Measurements from ENCODE around the gene SSUH2.

Gene SSUH2

DNA sequence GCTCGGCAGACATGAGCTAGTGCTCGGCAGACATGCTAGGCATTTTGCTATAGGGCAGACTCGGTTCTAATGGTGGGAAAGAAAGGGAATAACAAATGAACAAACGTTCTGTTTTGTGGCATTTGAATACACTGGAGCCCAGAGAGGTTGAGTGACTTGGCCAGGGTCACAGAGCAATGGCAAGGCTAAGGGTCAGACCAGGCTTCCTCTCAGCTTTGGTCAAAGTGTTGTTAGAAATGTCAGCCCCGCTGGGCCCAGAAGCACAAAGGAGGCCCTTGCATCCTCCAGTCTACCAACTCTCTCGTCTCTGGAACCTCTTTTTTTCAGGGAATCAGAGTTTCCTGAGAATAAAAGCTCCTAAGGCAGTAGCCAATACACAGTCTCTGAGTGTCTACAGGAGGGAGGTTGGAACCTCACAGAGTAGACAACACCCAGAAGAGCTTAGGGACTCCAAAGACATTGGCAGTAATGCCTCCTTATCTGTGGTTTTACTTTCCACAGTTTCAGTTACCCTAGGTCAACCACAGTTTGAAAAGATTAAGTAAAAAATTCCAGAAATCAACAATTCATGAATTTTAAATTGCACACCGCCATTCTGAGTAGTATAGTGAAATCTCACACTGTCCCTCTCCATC is 47.3 kb downstream of the SSUH2 start:
- no peaks in the 10 kb centered on the region for H4K20me1 ChIP-seq (ENCODE audit: low read depth, low read length)
- no peaks in the 10 kb centered on the region for H3K9me2 ChIP-seq (replicated peaks; ENCODE audit: insufficient read depth, low read length)
- no peak overlapping the region for H3K4me2 ChIP-seq (ENCODE audit: low read depth, low read length, poor library complexity, severe bottlenecking)
- no peak overlapping the region for H3K9ac ChIP-seq (ENCODE audit: low read length)
- H3K36me3 ChIP-seq (ENCODE audit: low read length): no peaks in the 10 kb centered on the region
- no peaks in the 10 kb centered on the region for H3K27me3 ChIP-seq (ENCODE audit: low read length)
- TF ChIP-seq, protein P1, sequence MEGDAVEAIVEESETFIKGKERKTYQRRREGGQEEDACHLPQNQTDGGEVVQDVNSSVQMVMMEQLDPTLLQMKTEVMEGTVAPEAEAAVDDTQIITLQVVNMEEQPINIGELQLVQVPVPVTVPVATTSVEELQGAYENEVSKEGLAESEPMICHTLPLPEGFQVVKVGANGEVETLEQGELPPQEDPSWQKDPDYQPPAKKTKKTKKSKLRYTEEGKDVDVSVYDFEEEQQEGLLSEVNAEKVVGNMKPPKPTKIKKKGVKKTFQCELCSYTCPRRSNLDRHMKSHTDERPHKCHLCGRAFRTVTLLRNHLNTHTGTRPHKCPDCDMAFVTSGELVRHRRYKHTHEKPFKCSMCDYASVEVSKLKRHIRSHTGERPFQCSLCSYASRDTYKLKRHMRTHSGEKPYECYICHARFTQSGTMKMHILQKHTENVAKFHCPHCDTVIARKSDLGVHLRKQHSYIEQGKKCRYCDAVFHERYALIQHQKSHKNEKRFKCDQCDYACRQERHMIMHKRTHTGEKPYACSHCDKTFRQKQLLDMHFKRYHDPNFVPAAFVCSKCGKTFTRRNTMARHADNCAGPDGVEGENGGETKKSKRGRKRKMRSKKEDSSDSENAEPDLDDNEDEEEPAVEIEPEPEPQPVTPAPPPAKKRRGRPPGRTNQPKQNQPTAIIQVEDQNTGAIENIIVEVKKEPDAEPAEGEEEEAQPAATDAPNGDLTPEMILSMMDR (IDR thresholded peaks at IDR 0.05; ENCODE audit: insufficient read depth, low read length, poor library complexity, severe bottlenecking): no peak
- no peak for TF ChIP-seq EZH2phosphoT487 (conservative IDR thresholded peaks at IDR 0.05; ENCODE audit: low read length)
- no peaks in the 10 kb centered on the region for H3F3A ChIP-seq (ENCODE audit: insufficient read depth)
- no peak overlapping the region for H2AFZ ChIP-seq (ENCODE audit: low read depth, low read length, severe bottlenecking)
- H3K27ac ChIP-seq (ENCODE audit: low read depth, low read length): no peak overlapping the region
- no peaks in the 10 kb centered on the region; the same call in 1 of the 2 replicates for H3K9me3 ChIP-seq (ENCODE audit: insufficient read depth, low read length)
- H3K4me3 ChIP-seq (ENCODE audit: insufficient read depth, low read length, poor library complexity, severe bottlenecking): no peak overlapping the region
- no peaks in the 10 kb centered on the region for H3K79me2 ChIP-seq (ENCODE audit: insufficient read depth, low read length)

- Histone ChIP-seq H3K9me2 (replicated peaks; ENCODE audit: insufficient read depth, low read length) (no peaks in the 10 kb centered on the region), H2AFZ (ENCODE audit: low read depth, low read length, severe bottlenecking) (no peak overlapping the region), H3K27ac (ENCODE audit: low read depth, low read length) (no peak overlapping the region), H3K9ac (ENCODE audit: low read length) (no peak overlapping the region), H3K4me2 (ENCODE audit: low read depth, low read length, poor library complexity, severe bottlenecking) (no peak overlapping the region), H3F3A (ENCODE audit: insufficient read depth) (no peaks in the 10 kb centered on the region), H3K9me3 (ENCODE audit: insufficient read depth, low read length) (no peaks in the 10 kb centered on the region; the same call in 1 of the 2 replicates), H3K27me3 (ENCODE audit: low read length) (no peaks in the 10 kb centered on the region), H3K36me3 (ENCODE audit: low read length) (no peaks in the 10 kb centered on the region), H3K4me3 (ENCODE audit: insufficient read depth, low read length, poor library complexity, severe bottlenecking) (no peak overlapping the region), H3K79me2 (ENCODE audit: insufficient read depth, low read length) (no peaks in the 10 kb centered on the region), H4K20me1 (ENCODE audit: low read depth, low read length) (no peaks in the 10 kb centered on the region)
- TF ChIP-seq EZH2phosphoT487 (conservative IDR thresholded peaks at IDR 0.05; ENCODE audit: low read length): no peak
- TF ChIP-seq, protein P1 (IDR thresholded peaks at IDR 0.05; ENCODE audit: insufficient read depth, low read length, poor library complexity, severe bottlenecking): no peak
Observed at GRCh38 chr3:8596321-8597218, 48.0 kb downstream of the SSUH2 start.

DNA sequence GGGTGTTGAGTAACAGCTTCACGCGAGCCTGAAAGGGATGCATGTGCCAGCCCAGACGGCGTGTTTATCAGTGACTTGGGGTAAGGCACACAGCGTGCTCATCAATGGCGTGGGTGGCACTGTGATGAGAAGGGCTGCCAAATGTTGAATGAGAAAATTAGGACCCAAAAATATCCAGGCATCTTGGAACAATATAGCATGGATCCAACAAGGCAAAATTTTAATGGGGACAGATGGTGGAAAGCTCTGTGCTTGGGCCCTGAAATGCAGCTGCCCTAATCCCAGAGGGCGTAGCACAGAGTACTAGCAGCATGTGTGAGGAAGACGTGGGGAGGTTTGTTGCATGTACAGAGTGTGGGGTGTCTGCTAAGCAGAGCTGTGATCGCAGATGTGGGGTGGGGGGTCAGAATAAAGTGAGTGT is 48.9 kb downstream of the SSUH2 start:
- H3K9me2 ChIP-seq (replicated peaks; ENCODE audit: insufficient read depth, low read length): no peaks in the 10 kb centered on the region
- H3K4me3 ChIP-seq (ENCODE audit: insufficient read depth, low read length, poor library complexity, severe bottlenecking): no peak overlapping the region
- H3K79me2 ChIP-seq (ENCODE audit: insufficient read depth, low read length): no peaks in the 10 kb centered on the region
- H3F3A ChIP-seq (ENCODE audit: insufficient read depth): no peaks in the 10 kb centered on the region
- no peak overlapping the region for H3K27ac ChIP-seq (ENCODE audit: low read depth, low read length)
- no peaks in the 10 kb centered on the region for H3K27me3 ChIP-seq (ENCODE audit: low read length)
- no peaks in the 10 kb centered on the region for H4K20me1 ChIP-seq (ENCODE audit: low read depth, low read length)
- no peak overlapping the region for H2AFZ ChIP-seq (ENCODE audit: low read depth, low read length, severe bottlenecking)
- no peaks in the 10 kb centered on the region; the same call in 1 of the 2 replicates for H3K9me3 ChIP-seq (ENCODE audit: insufficient read depth, low read length)
- no peaks in the 10 kb centered on the region for H3K36me3 ChIP-seq (ENCODE audit: low read length)
- TF ChIP-seq, protein P1 (IDR thresholded peaks at IDR 0.05; ENCODE audit: insufficient read depth, low read length, poor library complexity, severe bottlenecking): no peak
- no peak for TF ChIP-seq EZH2phosphoT487 (conservative IDR thresholded peaks at IDR 0.05; ENCODE audit: low read length)
- H3K9ac ChIP-seq (ENCODE audit: low read length): no peak overlapping the region
- no peak overlapping the region for H3K4me2 ChIP-seq (ENCODE audit: low read depth, low read length, poor library complexity, severe bottlenecking)

Measured in SU-DHL-6 (cell line).